Endothelial cell of umbilical vein (primary cell): ENCODE data around the gene TLE3.

Experiments
- CTCF ChIP-seq, 2 donors: IDR thresholded peaks; 1 replicate in 1 of 2; 2 replicates in 1 of 2; pipeline ENCODE4 v1.5.1; 2011; ENCODE audit warnings: low read length in 2 of 2, mild to moderate bottlenecking in 2 of 2, moderate library complexity in 2 of 2, control low read depth in 1 of 2, inconsistent platforms in 1 of 2, low read depth in 1 of 2; ENCODE audit not compliant: insufficient read depth in 1 of 2; ENCODE audit errors: extremely low read depth in 1 of 2
- EZH2 ChIP-seq: IDR thresholded peaks from 2 replicates; pipeline ENCODE4 v1.6.1; 2012; ENCODE audit warnings: borderline replicate concordance, low read depth, mild to moderate bottlenecking, moderate library complexity, low read length, inconsistent platforms; ENCODE audit not compliant: severe bottlenecking
- JUN ChIP-seq: IDR thresholded peaks from 2 replicates; pipeline ENCODE4 v1.6.1; 2011; ENCODE audit warnings: borderline replicate concordance, low read depth; ENCODE audit not compliant: insufficient read length, insufficient read depth
- MAX ChIP-seq: IDR thresholded peaks from 2 replicates; pipeline ENCODE4 v1.6.1; 2011; ENCODE audit not compliant: insufficient read depth, insufficient read length
- POLR2AphosphoS5 ChIP-seq: IDR thresholded peaks from 2 replicates; pipeline ENCODE4 v1.6.1; 2012; ENCODE audit warnings: low read depth, mild to moderate bottlenecking, control low read depth, low read length, moderate library complexity; ENCODE audit not compliant: insufficient read depth

- TF ChIP-seq CTCF (IDR thresholded peaks at IDR 0.05; ENCODE audit: extremely low read depth in 1 of 2, insufficient read depth in 1 of 2, low read depth in 1 of 2, low read length in 2 of 2) (no peak), MAX (no peak), JUN (no peak), POLR2AphosphoS5 (no peak), EZH2 (no peak)
Measured at GRCh38 chr15:70045045-70045444, 52.7 kb downstream of the TLE3 start.
